Fibroblast of mammary gland (primary cell): ENCODE measurements around the gene C11orf21.

Source experiments
- DNase-seq: peaks from one replicate; pipeline ENCODE4 v3.0.0-alpha.2; 2010; ENCODE audit warnings: low read depth
- H3K4me3 ChIP-seq: 2 replicates; pipeline ENCODE4 v1.5.1; 2011; ENCODE audit warnings: low read depth, mild to moderate bottlenecking, low read length, moderate library complexity; ENCODE audit not compliant: control insufficient read depth
- CTCF ChIP-seq: conservative IDR thresholded peaks from 2 replicates; pipeline ENCODE4 v1.5.1; 2011; ENCODE audit warnings: low read depth, low read length, inconsistent platforms; ENCODE audit not compliant: control insufficient read depth, insufficient read depth

Gene C11orf21

GRCh38 chr11:2249189-2249916 is 52.4 kb downstream of the C11orf21 start:
- no peak for TF ChIP-seq CTCF
- DNase-seq, result no peak

DNA sequence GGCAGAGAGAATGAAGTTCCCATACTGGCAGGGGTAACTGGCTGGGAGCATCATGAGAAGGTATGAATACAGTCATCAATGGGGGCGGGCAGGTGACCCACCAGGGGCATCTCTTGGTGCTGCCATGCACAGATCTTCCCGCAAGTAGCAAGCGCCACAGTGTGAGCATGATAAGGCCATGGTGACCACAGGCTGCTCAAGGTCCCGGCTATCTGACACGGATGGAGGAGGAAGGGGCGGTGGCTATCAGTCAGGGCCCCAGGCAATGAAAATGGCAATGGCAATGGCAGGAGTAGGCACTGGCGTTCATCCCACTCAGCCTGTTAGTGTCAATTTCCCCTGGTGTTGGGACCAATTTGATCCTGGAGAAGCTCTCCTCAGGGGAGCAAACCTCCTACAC is 53.0 kb downstream of the C11orf21 start:
- H3K4me3 ChIP-seq, result no peak overlapping the region
- no peak for TF ChIP-seq CTCF
- no peak for DNase-seq

More at GRCh38 chr11:2249189-2249916, 52.4 kb downstream of the C11orf21 start:
- no peak overlapping the region for H3K4me3 ChIP-seq

- no peak overlapping the region for H3K4me3 ChIP-seq
- no peak for TF ChIP-seq CTCF
- DNase-seq, result no peak
Measured at GRCh38 chr11:2248242-2248641, 53.5 kb downstream of the C11orf21 start.

DNA sequence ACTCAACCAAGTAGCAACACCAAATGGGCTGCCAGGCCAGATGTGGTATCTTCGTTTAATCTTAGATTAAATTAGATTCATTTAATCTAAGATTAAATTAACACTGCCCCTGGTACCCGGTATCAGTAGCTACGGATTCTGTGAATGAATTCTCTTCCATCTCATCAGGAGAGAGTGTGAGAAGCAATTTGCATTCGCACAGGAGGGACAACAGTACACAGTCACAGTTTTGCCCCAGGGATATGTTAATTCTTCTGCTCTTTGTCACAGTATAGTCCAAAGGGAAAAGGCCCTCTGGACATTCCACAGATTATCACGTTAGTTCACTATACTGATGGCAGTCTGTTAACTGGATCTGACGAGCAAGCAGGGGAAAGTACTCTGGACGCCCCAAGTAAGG is 54.2 kb downstream of the C11orf21 start:
- TF ChIP-seq CTCF, result no peak
- no peak overlapping the region for H3K4me3 ChIP-seq
- DNase-seq, result no peak
